Measurements from ENCODE around the gene SCRN2. TPM values are rescaled to one million over a fixed set of nuclear protein-coding genes. Genes with fewer than 3 reads are reported as not detected.

Gene SCRN2
- total and polyA plus RNA-seq, 2 of the 13 experiments (the other 11 are each of a cell fraction or from before 2014, with no cell fraction given) = 21.7 to 29.5 TPM

DNA sequence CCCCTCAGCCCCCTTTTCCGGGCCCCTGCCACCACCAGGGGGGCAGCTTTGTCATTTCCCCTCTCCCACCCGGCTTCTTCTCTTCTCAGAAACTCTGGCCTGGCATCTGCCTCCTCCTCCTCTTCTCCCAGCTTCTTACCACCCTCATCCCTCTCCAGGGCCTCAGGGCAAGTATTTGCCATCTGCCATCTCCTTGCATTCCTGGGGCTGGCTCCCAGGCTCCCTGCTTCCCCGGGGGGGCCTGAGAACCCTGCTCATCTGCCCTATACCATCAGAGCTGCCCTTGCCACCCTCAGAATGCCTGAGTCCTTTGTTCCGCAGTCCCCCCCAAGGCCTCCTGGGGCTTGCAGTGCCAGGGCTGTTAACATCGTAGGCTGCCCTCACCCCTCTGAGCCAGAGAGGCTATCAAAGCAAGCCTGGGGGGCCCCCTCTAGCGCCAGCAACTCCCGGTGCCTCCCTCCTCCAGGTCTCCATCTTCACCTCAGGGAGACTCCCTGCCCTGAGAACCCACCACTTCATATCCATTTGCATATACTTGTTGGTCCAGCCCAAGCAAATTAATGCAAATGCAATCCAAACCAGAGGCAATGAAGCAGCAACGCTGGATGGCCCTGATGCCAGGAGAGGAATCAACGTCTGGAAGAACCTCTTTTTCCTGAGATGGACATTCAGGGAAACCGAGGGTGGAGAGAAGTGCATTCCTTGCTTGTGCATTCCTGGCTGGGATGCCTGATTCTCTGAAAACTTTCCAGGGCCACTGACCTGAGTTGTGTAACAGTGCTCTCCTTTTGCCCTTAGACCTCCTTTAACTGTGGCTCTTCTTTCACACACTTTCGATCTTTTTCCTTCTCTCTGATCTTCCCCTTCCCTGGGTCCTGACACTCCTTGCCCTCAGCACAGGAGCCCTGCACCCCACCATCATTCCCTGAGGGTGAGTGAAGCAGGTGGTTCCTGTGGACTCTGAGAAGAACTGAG is 34.2 kb upstream of the SCRN2 start (continued):
- TF ChIP-seq, protein P1, sequence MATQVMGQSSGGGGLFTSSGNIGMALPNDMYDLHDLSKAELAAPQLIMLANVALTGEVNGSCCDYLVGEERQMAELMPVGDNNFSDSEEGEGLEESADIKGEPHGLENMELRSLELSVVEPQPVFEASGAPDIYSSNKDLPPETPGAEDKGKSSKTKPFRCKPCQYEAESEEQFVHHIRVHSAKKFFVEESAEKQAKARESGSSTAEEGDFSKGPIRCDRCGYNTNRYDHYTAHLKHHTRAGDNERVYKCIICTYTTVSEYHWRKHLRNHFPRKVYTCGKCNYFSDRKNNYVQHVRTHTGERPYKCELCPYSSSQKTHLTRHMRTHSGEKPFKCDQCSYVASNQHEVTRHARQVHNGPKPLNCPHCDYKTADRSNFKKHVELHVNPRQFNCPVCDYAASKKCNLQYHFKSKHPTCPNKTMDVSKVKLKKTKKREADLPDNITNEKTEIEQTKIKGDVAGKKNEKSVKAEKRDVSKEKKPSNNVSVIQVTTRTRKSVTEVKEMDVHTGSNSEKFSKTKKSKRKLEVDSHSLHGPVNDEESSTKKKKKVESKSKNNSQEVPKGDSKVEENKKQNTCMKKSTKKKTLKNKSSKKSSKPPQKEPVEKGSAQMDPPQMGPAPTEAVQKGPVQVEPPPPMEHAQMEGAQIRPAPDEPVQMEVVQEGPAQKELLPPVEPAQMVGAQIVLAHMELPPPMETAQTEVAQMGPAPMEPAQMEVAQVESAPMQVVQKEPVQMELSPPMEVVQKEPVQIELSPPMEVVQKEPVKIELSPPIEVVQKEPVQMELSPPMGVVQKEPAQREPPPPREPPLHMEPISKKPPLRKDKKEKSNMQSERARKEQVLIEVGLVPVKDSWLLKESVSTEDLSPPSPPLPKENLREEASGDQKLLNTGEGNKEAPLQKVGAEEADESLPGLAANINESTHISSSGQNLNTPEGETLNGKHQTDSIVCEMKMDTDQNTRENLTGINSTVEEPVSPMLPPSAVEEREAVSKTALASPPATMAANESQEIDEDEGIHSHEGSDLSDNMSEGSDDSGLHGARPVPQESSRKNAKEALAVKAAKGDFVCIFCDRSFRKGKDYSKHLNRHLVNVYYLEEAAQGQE (IDR thresholded peaks at IDR 0.05; ENCODE audit: borderline replicate concordance in 1 of 2, low read depth in 1 of 2, low read length in 2 of 2) = no peak
- TF ChIP-seq SP1 (IDR thresholded peaks at IDR 0.05) (no peak), SP1 (CRISPR knock-in tag; IDR thresholded peaks at IDR 0.05) (no peak), HDAC1 (CRISPR knock-in tag; IDR thresholded peaks at IDR 0.05) (no peak), IRF2 (CRISPR knock-in tag; IDR thresholded peaks at IDR 0.05) (no peak), ZNF768 (CRISPR knock-in tag; IDR thresholded peaks at IDR 0.05) (no peak)
- TF ChIP-seq, protein P2, sequence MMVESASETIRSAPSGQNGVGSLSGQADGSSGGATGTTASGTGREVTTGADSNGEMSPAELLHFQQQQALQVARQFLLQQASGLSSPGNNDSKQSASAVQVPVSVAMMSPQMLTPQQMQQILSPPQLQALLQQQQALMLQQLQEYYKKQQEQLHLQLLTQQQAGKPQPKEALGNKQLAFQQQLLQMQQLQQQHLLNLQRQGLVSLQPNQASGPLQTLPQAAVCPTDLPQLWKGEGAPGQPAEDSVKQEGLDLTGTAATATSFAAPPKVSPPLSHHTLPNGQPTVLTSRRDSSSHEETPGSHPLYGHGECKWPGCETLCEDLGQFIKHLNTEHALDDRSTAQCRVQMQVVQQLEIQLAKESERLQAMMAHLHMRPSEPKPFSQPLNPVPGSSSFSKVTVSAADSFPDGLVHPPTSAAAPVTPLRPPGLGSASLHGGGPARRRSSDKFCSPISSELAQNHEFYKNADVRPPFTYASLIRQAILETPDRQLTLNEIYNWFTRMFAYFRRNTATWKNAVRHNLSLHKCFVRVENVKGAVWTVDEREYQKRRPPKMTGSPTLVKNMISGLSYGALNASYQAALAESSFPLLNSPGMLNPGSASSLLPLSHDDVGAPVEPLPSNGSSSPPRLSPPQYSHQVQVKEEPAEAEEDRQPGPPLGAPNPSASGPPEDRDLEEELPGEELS (CRISPR knock-in tag; IDR thresholded peaks at IDR 0.05) = no peak

Measured in HepG2 (cell line).